GM12874 (cell line): ENCODE results near the gene TNKS1BP1.

Experiments used
- TF ChIP-seq, protein P1 (sequence below): IDR thresholded peaks from 2 replicates; pipeline ENCODE4 v1.5.1; 2011; ENCODE audit warnings: low read depth, mild to moderate bottlenecking, control low read depth, low read length, moderate library complexity; ENCODE audit not compliant: insufficient read depth

Gene TNKS1BP1, protein sequence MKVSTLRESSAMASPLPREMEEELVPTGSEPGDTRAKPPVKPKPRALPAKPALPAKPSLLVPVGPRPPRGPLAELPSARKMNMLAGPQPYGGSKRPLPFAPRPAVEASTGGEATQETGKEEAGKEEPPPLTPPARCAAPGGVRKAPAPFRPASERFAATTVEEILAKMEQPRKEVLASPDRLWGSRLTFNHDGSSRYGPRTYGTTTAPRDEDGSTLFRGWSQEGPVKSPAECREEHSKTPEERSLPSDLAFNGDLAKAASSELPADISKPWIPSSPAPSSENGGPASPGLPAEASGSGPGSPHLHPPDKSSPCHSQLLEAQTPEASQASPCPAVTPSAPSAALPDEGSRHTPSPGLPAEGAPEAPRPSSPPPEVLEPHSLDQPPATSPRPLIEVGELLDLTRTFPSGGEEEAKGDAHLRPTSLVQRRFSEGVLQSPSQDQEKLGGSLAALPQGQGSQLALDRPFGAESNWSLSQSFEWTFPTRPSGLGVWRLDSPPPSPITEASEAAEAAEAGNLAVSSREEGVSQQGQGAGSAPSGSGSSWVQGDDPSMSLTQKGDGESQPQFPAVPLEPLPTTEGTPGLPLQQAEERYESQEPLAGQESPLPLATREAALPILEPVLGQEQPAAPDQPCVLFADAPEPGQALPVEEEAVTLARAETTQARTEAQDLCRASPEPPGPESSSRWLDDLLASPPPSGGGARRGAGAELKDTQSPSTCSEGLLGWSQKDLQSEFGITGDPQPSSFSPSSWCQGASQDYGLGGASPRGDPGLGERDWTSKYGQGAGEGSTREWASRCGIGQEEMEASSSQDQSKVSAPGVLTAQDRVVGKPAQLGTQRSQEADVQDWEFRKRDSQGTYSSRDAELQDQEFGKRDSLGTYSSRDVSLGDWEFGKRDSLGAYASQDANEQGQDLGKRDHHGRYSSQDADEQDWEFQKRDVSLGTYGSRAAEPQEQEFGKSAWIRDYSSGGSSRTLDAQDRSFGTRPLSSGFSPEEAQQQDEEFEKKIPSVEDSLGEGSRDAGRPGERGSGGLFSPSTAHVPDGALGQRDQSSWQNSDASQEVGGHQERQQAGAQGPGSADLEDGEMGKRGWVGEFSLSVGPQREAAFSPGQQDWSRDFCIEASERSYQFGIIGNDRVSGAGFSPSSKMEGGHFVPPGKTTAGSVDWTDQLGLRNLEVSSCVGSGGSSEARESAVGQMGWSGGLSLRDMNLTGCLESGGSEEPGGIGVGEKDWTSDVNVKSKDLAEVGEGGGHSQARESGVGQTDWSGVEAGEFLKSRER (N-terminal part only)

DNA sequence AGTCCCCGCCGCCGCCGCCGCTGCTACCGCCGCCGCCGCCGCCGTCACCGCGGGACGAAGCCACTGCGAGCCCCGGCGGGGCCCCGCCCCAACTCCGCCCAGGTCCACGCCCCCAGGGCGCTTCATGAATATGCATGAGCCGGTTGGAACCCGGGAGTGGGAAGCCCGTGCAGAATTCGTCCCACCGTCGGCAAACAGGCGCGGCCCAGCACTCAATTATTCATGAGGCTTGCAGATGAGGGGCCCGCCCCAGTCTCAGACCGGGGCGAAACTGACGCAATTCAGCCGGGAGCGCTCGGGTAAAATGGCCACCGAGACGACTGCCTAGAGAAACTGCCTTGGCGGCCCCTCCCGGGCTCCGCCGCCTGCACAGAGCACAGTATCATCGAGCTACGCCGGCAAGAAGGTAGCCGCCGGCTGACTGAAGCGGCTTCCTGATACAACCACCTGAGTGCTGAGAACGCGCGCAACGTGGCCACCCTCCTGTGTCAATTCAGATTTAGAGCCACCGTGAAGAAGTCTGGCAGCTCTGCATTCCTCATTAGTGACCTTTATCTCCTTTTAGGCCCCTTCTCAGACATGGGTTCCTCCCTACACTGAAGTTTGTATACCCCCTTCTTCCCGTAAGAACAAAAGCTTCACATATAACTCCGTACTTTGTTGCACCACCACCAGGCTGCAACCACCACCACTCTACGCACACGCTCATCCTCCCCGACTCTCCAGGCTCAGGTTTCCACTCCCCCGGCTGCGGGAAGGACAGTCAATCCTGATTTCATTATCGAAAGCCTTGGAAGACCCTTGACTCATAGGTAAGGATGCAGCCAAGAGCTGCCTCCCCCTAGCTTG is at the start of gene TNKS1BP1:
TNKS1BP1 (minus strand) TSS at position 67 of the 849 bp plus-strand sequence. CDS start 3,067 bp downstream, outside the sequence.
- TF ChIP-seq, protein P1, sequence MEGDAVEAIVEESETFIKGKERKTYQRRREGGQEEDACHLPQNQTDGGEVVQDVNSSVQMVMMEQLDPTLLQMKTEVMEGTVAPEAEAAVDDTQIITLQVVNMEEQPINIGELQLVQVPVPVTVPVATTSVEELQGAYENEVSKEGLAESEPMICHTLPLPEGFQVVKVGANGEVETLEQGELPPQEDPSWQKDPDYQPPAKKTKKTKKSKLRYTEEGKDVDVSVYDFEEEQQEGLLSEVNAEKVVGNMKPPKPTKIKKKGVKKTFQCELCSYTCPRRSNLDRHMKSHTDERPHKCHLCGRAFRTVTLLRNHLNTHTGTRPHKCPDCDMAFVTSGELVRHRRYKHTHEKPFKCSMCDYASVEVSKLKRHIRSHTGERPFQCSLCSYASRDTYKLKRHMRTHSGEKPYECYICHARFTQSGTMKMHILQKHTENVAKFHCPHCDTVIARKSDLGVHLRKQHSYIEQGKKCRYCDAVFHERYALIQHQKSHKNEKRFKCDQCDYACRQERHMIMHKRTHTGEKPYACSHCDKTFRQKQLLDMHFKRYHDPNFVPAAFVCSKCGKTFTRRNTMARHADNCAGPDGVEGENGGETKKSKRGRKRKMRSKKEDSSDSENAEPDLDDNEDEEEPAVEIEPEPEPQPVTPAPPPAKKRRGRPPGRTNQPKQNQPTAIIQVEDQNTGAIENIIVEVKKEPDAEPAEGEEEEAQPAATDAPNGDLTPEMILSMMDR: no peak

DNA sequence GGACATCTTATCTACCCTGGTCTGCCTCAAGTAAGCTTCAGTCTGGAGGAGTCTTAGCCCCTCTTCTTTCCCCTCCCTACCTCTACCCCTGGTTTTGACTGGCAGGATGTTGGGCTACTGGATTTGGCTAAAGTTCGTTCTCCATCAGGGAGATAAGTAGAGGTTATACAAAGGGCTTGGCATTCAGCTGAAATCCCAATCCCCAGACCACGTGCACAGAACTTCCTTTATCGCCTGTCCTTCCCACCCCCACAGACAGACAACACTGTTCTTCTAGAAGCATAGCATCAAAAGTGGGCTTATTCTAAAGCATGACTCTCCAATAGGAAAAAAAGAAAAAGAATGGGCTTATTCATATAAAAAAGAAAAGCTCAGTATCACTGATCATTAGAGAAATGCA is 48.4 kb upstream of the TNKS1BP1 start:
- TF ChIP-seq, protein P1: no peak

DNA sequence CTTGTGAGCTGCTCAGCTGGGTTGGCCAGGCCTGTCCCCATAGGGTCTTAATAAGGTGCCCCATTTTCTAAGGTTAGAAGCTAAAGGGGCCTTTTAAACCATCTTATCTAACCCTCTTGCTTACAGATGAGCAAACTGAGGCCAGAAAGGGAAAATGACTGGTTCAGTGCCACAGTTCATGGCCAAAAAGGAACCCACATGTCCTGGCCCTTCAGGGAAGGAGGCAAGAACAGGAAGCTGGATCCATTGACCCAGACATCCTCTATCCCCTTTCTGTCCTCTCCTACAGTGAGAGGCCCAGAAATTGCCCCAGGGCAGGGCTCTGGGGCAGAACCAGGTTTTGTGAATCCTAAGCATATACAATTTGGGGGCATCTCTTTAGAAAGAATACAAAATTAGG is 46.2 kb upstream of the TNKS1BP1 start:
- TF ChIP-seq, protein P1: no peak

DNA sequence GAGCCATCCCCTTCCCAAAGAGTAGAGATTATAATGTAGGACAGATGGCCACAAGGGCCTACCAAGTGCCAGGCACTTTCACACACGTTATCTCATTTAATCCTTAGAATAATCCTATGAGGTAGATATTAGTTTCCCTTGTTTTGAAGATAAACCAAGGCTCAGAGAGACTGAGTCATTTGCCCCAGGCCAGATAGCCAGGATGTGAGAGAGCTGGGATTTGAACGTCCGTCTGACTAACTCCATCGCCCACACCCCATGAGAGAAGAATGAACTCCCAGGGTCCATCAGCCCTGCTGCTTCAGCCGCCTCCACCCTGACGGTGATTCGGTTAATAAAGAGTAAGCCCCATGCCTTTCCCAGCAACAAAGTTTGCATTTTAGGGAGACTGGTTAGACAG is 45.5 kb upstream of the TNKS1BP1 start:
- TF ChIP-seq, protein P1: no peak

DNA sequence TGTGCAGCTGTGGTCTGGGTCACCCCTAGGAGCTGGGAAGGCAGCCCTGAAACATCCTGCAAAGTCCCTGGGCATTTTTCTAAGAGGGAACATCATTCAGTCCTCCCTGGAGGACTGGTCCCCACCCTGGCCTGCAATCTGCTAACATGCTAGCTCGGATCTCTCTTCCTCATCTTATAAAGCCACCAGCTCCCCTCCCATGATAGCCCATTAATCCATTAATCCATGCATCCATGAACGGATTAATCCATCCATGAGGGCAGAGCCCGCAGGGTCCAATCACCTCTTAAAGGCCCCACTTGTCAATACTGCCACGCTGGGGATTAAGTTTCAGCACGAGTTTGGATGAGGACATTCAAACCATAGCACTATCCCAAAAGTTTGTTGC is 44.1 kb upstream of the TNKS1BP1 start:
- TF ChIP-seq, protein P1: no peak

DNA sequence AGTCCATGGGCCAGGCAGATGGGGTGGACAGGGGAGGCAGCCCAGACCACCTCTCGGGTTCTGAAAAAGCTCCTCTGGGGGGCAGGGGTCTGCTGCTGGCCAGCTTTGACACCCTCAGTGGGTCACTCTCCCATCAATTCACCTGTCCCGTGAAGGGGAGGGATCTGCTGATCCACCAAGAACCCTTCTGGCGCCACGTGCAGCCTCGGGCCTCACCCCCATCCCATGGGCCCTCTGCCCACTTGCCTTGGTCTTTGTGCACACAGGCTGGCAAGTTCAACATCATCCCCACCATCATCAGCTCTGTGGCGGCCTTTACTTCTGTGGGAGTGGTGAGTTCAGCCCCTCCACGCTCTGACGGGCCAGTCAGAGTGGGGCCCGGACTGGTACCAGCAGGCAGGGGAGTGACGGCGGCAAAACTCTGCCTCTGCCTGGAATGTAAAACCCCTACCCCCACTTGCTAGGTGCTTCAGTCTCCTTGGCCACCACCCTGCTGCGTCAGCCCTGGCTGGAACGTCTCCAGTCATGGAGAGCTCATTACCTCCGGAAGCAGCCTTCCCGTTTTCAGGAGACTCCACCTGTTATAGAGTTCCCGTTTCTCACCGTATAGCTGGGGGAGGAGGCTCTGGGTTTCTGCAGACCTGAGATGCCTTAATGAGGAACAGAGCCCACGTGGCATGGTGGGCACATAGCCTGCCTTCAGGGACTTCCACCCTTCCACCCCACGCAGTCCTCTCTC is 43.5 kb upstream of the TNKS1BP1 start:
- TF ChIP-seq, protein P1: no peak
